ENCODE data around the gene ABLIM2. TPM values are rescaled to one million over a fixed set of nuclear protein-coding genes. Genes with fewer than 3 reads are reported as not detected.

ABLIM2 gene
- total RNA-seq, 1 donor = 0.63 TPM

GRCh38 chr4:8182858-8183725 lies 24.5 kb upstream of the ABLIM2 start:
- Histone ChIP-seq H3K27me3 (ENCODE audit: insufficient read depth, low read length) (no peaks in the 10 kb centered on the region), H3K9me3 (ENCODE audit: low read depth, low read length) (no peaks in the 10 kb centered on the region), H3K4me1 (ENCODE audit: insufficient read depth, low read length) (no peaks in the 10 kb centered on the region), H3K4me3 (ENCODE audit: low read length) (no peak overlapping the region)

DNA sequence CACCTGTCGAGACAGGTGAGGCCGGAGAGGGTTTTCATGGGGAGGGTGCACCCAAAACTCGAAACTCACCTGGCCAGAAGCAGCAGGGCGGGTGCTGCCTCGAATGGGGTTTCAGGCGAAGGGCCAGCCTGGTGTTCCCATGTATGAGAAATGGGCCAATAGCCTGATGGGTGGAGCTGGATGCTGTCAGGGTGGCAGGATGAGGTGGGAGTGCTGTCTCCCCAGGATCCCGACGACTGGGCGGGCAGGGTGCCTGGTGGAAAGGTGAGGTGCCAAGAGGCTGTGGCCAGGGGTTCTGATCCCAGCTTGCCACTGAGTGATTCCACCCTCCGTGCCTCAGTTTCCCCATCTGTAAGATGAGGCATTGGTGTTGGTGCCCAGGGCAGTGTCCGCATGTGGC lies 23.7 kb upstream of the ABLIM2 start:
- no peaks in the 10 kb centered on the region for H3K9me3 ChIP-seq (ENCODE audit: low read depth, low read length)
- H3K27me3 ChIP-seq (ENCODE audit: insufficient read depth, low read length) = no peaks in the 10 kb centered on the region
- no peak overlapping the region for H3K4me3 ChIP-seq (ENCODE audit: low read length)
- H3K4me1 ChIP-seq (ENCODE audit: insufficient read depth, low read length) = no peaks in the 10 kb centered on the region

- Histone ChIP-seq H3K4me3 (ENCODE audit: low read length) (no peak overlapping the region), H3K9me3 (ENCODE audit: low read depth, low read length) (no peaks in the 10 kb centered on the region), H3K27me3 (ENCODE audit: insufficient read depth, low read length) (no peaks in the 10 kb centered on the region), H3K4me1 (ENCODE audit: insufficient read depth, low read length) (no peaks in the 10 kb centered on the region)
Measured at GRCh38 chr4:8181844-8182243, 23.2 kb upstream of the ABLIM2 start.

DNA sequence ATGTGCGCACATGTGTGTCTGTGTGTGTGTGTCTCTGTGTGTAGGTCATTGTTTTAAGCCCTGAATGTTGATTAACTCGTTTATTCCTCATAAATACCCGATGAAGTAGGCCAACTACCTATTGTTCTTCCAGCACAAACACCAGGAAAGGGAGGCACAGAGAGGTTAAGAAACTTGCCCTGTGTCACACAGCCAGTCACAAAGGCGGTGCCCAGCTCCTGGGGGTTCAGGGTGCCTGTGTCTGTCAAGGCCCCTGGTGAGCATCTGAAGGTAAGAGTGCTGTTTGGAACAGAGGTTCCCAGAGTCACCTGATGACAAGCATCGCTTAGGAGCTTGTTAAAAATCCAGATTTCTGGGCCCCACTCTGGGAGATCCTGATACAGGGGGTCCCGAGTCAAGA lies 22.5 kb upstream of the ABLIM2 start:
- no peak overlapping the region for H3K4me3 ChIP-seq (ENCODE audit: low read length)
- H3K27me3 ChIP-seq (ENCODE audit: insufficient read depth, low read length) = no peaks in the 10 kb centered on the region
- no peaks in the 10 kb centered on the region for H3K9me3 ChIP-seq (ENCODE audit: low read depth, low read length)
- no peaks in the 10 kb centered on the region for H3K4me1 ChIP-seq (ENCODE audit: insufficient read depth, low read length)

GRCh38 chr4:8180310-8181093 lies 21.9 kb upstream of the ABLIM2 start:
- no peaks in the 10 kb centered on the region for H3K4me1 ChIP-seq (ENCODE audit: insufficient read depth, low read length)
- H3K27me3 ChIP-seq (ENCODE audit: insufficient read depth, low read length) = no peaks in the 10 kb centered on the region
- no peaks in the 10 kb centered on the region for H3K9me3 ChIP-seq (ENCODE audit: low read depth, low read length)
- no peak overlapping the region for H3K4me3 ChIP-seq (ENCODE audit: low read length)

DNA sequence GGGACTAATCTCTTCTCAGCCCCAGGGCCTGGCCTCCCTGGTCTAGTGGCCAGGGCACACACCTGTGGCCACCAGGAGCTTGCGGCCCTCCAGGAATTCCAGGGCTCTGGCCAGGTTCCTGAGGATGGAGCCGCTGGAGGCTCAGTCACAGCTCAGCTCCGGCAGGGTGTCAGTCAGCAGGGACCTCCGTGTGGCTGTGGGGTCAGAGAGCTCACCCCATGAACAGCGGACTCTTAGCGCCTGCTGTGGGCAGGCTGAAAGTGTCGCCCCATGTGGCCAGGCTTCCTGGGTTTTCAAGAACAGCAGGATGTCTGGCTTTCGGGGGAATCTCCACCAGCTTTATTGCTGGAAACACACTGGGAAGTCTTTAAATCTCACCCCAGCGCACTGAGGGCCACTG lies 21.2 kb upstream of the ABLIM2 start:
- Histone ChIP-seq H3K4me1 (ENCODE audit: insufficient read depth, low read length) (no peaks in the 10 kb centered on the region), H3K9me3 (ENCODE audit: low read depth, low read length) (no peaks in the 10 kb centered on the region), H3K27me3 (ENCODE audit: insufficient read depth, low read length) (no peaks in the 10 kb centered on the region), H3K4me3 (ENCODE audit: low read length) (no peak overlapping the region)

DNA sequence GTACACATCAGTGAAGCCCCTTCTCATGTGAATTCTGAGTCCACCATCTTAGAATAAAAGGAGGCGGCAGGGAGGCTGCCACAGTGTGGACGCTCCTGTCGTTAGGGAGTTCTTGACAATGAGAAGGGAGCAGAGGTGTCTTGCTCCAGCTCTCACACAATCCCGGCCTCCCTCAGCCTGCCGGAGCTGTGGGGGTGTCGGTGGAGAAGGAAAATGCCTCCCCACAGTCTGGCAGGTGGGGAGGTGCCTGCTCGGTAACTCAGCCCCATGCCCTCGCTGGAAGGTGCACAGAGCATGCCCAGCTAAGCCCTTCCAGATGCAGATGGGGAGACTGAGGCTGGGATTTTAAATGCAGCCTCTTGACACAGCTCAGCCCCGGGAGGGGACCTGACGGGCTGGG lies 20.5 kb upstream of the ABLIM2 start:
- Histone ChIP-seq H3K27me3 (ENCODE audit: insufficient read depth, low read length) (no peaks in the 10 kb centered on the region), H3K4me3 (ENCODE audit: low read length) (no peak overlapping the region), H3K4me1 (ENCODE audit: insufficient read depth, low read length) (no peaks in the 10 kb centered on the region), H3K9me3 (ENCODE audit: low read depth, low read length) (no peaks in the 10 kb centered on the region)

DNA sequence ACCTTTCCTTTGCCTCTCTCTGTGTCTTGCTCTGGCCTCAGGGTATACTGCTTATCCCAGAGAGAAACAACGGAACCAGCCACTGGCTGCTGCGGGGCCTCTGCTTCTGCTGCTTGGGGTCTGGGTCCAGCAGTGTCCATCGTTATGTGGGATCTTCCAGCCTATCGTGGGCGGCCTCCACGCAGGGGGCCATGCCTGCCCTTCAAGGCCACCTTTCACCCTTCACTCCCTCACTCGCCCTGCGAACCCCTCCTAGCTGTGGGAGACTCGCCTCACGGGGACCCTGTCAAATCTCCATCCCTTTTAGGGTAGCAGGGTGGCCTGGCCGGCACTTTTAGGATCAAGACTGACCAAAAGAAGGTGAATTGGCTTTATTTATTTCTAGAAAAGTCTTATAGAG lies 19.3 kb upstream of the ABLIM2 start:
- Histone ChIP-seq H3K4me3 (ENCODE audit: low read length) (no peak overlapping the region), H3K9me3 (ENCODE audit: low read depth, low read length) (no peaks in the 10 kb centered on the region), H3K4me1 (ENCODE audit: insufficient read depth, low read length) (no peaks in the 10 kb centered on the region), H3K27me3 (ENCODE audit: insufficient read depth, low read length) (no peaks in the 10 kb centered on the region)

DNA sequence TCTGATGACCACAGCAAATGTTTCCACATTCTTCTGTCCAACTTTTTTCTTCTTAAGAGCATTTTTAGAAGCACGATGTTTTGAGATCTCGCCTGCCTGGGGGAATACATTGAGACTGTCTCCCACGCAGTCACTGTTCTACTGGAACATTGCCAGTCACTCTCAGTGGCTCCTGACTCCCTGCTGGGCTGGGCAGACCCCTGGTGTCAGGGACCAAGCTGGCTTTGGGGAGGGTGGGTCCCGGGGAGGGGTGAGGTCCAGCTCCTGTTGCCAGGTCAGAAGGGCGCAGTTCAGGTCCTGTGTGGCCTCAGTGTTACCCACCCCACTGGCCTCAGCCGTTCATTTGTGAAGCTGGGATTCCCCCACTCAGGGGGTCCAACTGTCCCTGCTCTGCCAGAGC lies 18.9 kb upstream of the ABLIM2 start:
- H3K4me1 ChIP-seq (ENCODE audit: insufficient read depth, low read length) = no peaks in the 10 kb centered on the region
- no peaks in the 10 kb centered on the region for H3K27me3 ChIP-seq (ENCODE audit: insufficient read depth, low read length)
- no peak overlapping the region for H3K4me3 ChIP-seq (ENCODE audit: low read length)
- H3K9me3 ChIP-seq (ENCODE audit: low read depth, low read length) = no peaks in the 10 kb centered on the region

DNA sequence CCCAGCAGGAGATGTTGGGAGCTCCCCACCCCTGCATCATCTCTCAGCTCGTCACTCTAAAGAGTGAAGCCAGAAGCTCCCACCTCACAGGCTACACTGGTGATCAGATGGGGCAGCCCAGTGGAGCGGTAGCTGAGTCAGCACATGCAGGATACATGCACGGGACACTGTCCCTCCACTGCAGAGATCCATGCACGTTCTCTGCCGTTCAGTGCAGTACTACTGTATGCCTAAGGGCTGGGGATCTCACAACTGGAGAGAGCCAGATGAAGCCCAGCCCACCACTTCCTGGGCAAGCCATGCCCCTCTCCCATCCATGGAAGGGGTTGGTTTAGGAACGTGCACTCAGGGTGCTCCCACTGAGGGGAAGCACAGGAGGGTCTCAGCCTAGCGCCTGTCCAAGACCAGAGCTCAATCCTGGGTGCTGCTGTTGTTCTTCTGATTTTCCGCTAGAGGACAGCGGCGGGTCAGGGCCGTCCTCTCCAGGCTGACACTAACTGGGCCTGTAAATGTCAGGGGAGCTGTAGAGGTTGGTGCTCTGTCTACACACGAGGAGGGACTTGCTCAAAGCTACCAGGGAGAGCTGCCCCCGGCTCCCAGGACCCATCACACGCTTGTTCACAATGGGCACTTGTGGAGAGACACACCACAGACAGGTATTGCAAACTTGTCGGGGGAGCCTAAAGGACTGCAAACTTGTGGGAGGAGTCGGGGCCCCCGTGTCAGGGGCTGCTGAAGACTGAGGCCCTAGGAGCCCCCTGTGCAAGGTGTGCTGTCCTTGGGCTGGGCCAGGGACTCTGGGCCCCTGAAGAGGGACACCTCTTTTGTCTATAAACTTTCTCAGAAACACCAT lies 18.2 kb upstream of the ABLIM2 start:
- Histone ChIP-seq H3K9me3 (ENCODE audit: low read depth, low read length) (no peaks in the 10 kb centered on the region), H3K4me1 (ENCODE audit: insufficient read depth, low read length) (no peaks in the 10 kb centered on the region), H3K4me3 (ENCODE audit: low read length) (no peak overlapping the region), H3K27me3 (ENCODE audit: insufficient read depth, low read length) (no peaks in the 10 kb centered on the region)

- Histone ChIP-seq H3K4me3 (ENCODE audit: low read length) (no peak overlapping the region), H3K9me3 (ENCODE audit: low read depth, low read length) (no peaks in the 10 kb centered on the region), H3K27me3 (ENCODE audit: insufficient read depth, low read length) (no peaks in the 10 kb centered on the region), H3K4me1 (ENCODE audit: insufficient read depth, low read length) (no peaks in the 10 kb centered on the region)
Measured at GRCh38 chr4:8175686-8176085, 17.1 kb upstream of the ABLIM2 start.

DNA sequence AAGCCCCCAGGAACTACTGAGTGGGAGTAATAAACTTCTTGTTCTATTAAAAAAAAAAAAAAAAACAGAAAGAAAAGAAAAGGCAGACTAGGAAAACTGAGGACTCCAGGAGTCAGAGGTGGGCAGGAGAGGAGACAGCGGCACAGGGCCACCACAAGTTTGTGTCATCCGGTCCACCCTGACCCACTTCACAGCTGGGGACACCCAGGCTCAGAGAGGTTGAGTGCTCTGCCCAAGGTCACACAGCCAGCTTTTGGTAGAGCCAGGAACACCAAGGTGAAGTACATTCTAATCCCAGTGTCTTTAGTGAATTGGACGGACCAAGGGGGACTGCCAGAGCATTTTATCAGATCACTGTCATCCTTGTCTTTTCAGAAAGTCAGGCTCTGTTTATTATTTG lies 16.4 kb upstream of the ABLIM2 start:
- no peaks in the 10 kb centered on the region for H3K27me3 ChIP-seq (ENCODE audit: insufficient read depth, low read length)
- no peaks in the 10 kb centered on the region for H3K9me3 ChIP-seq (ENCODE audit: low read depth, low read length)
- H3K4me3 ChIP-seq (ENCODE audit: low read length) = no peak overlapping the region
- H3K4me1 ChIP-seq (ENCODE audit: insufficient read depth, low read length) = no peaks in the 10 kb centered on the region

DNA sequence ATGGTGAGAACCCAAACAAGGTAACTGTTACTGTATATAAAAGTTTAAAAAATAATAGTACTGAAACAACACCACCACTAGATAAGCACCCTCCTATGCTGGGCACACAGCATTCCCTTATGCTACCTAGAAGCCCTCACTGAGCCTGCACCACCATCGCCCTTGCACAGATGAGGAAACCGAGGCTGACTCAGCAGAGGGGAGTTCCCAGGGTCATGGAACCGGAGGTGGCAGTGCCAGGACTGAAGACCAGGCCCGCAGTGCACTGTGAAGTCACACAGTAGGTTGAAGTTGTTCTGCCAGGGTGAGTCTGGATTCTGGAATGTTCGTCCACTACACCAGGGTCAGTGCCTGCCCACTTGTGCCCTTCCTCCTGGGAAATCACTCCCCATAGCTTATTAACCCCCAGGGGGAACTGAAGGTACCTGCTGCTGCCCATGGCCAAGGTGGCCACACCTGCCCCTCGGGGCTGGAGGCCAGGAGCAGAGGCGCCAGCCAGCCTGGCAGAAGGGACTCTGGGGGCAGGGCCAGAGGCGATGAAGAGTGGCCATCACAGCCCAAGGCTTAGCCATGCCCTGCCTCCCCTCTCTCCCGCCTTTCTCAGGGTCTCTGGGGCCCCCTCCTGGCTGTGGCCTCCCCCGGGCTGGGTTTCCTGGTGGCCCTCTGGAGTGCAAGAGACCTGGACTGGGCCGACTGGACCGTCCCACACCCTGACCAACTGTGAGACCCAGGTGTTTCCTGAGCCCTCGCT lies 15.1 kb upstream of the ABLIM2 start:
- H3K4me1 ChIP-seq (ENCODE audit: insufficient read depth, low read length) = peaks cover 2% of the 10 kb centered on the region
- H3K9me3 ChIP-seq (ENCODE audit: low read depth, low read length) = peaks cover under 1% of the 10 kb centered on the region
- no peaks in the 10 kb centered on the region for H3K27me3 ChIP-seq (ENCODE audit: insufficient read depth, low read length)
- no peak overlapping the region for H3K4me3 ChIP-seq (ENCODE audit: low read length)

Data from mononuclear cell (primary cell).